HG03196 (cell line): ENCODE results near the gene CKMT2.

Experiments
- ATAC-seq: cut with Tn5 transposase; IDR thresholded peaks from one replicate; pipeline ENCODE4 v1.9.1; 2021; ENCODE audit not compliant: unreplicated experiment

CKMT2 gene

GRCh38 chr5:81214848-81215247 is 18.3 kb upstream of the CKMT2 start:
- no peak for ATAC-seq

- no peak for ATAC-seq
These were observed 17.0 kb upstream of the CKMT2 start for GRCh38 chr5:81216152-81216551.

DNA sequence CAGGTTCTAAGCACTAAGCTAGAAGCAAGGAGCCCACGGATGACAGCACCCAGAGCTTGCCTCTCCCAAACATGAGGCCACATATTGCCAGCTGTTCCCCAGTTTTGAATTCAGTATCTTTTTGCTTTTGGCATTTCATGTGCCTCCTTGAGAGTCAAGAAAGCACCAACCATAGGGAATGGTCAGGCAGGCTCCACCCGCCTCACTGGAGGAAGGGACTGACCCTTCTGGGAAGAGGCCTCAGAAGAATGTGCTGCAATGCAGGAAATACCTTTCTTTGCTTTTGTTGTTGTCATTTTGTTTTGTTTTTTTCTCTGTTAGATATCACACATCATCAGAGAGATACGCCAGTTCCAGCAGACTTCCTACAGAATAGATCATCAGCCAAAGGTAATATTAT is 13.7 kb upstream of the CKMT2 start:
- no peak for ATAC-seq

- no peak for ATAC-seq
These were observed 10.8 kb upstream of the CKMT2 start for GRCh38 chr5:81222285-81222684.

DNA sequence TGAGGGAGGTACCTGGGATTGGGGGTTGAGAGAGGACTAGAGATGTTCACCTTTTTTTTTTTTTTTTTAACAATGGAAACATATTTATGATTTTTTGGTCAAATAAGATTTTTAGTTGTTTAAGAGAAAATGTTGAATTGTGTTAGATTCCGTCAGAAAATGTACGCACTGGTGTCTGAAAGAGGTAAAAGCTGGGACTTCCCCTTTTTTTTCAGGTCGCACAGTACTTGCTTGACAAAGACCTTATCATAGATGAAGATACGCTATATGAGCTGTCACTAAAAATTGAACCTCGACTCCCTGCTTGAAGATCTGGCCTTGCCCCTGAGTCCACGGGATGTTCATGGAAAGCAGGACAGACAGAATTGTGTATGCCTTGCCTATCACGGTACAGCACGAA is 7.7 kb upstream of the CKMT2 start:
- ATAC-seq = no peak

GRCh38 chr5:81226286-81226685 is 6.8 kb upstream of the CKMT2 start:
- no peak for ATAC-seq

DNA sequence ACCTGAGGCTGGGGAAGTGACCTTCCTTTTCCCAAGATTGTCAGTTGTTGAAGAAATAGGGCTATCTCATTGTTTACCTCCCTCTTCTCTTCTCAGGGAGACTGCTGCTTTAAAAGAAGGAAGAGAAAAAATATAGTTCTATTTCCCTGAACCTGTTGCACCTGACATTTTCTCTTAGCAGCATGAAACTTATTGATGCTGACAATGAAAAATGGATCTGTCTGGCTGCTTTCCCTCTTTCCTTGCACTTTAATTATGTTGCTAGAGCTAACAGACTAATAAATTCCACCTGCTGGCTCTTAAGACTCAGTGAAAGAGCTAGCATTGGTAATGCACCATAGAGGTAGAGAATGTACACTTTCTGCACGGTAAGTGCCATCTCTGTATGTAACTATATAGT is 6.2 kb upstream of the CKMT2 start:
- no peak for ATAC-seq

DNA sequence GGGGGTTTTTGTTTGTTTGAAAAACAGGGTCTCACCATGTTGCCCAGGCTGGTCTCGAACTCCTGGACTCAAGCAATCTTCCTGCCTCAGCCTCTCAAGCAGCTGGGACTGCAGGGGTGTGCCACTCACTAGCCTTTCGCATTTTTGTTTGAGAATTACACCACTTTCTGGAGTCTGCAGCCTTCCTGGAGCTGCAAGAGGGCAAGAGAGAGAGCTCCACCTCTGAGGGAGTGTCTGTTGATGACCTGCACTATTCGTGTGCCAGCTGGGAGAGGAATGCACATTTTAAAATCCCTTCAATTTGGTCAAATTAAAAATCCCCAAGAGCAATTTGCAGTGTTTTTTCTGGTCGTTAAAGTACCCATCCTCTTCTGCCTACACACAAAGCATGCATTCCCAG is 5.0 kb upstream of the CKMT2 start:
- ATAC-seq = no peak

DNA sequence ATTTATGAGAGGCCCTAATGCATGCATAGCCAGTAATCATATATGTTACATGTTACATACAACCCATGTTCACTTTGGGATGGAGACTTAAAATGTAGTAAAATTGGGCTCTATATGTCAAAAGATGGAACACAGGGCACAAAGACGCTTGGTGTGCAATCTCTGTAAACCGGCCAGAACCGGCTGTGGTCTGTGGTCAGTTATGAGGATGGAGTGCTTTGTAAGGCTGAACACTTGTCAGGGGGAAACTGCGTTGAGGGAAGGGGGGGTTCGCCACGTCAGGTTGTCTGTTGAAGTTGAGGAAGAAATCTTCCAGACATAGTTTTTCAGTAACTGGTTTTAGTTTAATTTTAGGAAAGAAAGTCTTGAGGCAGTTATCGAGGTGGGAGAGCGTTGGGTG is 2.7 kb upstream of the CKMT2 start:
- ATAC-seq = no peak

DNA sequence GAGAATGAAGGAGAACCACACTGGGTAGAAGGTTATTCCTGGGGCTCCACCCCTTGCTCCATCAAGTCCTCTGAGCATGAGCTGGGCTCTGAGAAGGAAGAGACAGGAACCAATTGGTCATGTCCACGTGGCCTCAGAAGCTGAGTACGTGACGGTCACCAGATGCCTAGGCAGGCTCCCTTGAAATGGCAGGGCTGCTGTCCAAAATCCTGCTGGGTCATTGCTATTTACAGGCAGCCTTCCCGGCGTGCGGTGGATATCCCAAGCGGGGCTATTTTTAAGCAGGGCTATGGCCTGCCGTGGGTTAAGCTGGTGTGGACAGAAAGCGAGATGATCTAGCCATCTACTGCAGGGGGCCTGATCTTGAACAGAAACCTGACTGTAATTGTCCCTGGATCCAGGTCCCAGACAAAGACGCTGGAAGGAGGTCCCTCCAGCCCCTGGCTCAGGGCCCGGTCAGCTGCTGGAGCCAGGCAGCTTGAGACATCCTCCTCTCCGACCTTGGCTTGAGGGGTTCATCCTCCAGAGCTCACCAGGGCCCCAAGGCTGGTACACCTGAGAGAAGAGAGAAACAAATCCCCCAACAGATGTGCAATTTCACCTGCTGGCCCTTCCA is 550 bp upstream of the CKMT2 start:
- no peak for ATAC-seq

- ATAC-seq = no peak
These were observed 1.2 kb downstream of the CKMT2 start for GRCh38 chr5:81234299-81234698.

DNA sequence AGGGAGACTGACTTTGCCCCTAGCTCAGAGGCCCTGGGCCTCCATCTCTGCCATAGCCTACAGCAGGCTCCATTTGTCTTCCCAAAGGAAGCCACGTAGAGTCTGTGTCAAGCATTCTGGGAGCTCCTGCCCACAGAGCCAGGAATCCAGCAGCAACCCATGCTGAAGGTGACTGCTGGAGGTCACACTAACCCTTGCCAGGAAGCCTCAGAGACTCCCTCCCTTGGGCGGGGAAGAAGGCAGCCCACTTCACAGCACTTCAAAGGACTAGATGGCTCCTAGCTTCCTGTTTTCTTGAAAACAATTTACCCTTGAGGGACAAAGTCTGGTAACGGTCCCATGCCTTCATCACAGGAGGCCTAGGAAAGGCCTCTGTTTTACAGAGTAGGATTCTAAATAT is 1.7 kb downstream of the CKMT2 start:
- ATAC-seq = no peak

DNA sequence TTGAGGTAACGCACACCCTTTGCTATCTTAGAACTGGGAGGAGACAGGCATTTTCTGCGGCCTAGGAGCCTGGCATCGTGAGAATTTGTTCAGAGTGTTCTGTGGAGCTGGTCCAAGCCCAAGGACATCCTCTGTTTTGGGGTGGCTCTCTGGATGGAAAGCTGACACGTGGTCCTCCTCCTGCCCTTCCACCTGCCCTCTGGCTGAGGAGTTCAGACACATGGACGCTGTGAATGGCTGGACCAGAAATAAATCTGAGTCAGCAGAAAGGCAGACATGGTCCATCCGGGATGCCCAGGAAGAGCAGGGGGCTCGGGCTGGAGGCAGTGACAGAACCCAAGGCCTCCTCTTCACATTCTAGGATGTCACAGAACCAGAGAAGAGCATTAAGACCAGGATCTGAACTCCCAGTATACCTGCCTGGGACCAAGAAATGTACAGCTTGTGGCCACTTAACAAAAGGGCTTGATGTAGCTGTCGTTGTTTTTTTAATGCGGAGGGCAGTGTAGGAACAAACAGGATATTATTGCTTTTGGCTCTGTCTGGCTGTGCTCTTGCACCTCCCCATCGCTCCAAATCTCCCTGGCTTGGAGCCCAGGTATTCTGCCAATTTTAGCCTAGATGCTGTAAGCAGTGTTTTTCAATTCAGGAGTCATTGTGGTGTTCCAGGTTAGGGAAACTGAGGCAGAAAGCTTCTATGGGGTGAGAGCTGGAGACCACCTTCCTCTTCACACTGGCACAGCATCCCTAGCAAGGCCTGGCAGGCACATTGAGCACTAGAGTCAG is 2.4 kb downstream of the CKMT2 start:
- ATAC-seq = no peak

GRCh38 chr5:81238460-81238859 is 5.3 kb downstream of the CKMT2 start:
- no peak for ATAC-seq

DNA sequence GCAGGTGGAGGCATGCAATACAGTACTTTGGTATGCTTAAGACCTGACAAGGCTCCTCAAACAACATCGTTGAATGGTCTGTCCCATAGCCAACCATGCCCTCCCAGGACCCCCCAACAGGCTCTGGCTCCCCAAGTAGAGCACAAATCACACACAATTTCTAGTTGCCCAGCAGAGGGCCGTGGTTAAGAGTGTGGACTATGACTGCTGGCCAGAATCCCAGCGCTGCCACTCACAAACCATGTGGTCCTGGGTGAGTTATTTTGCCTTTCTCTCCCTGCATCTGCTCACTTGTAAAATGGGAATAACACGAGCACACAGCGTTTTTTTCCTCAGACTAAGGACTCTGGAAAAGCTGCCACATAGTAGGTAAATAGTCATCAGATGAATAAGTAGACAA is 6.5 kb downstream of the CKMT2 start:
- no peak for ATAC-seq

GRCh38 chr5:81241001-81241400 is 7.9 kb downstream of the CKMT2 start:
- no peak for ATAC-seq

- no peak for ATAC-seq
These were observed 9.0 kb downstream of the CKMT2 start for GRCh38 chr5:81241961-81242648.

- no peak for ATAC-seq
These were observed 9.8 kb downstream of the CKMT2 start for GRCh38 chr5:81242906-81243436.

- ATAC-seq = no peak
These were observed 11.3 kb downstream of the CKMT2 start for GRCh38 chr5:81244451-81244850.

GRCh38 chr5:81245871-81246235 is 12.7 kb downstream of the CKMT2 start:
- ATAC-seq = no peak

GRCh38 chr5:81246697-81247096 is 13.6 kb downstream of the CKMT2 start:
- ATAC-seq = no peak

DNA sequence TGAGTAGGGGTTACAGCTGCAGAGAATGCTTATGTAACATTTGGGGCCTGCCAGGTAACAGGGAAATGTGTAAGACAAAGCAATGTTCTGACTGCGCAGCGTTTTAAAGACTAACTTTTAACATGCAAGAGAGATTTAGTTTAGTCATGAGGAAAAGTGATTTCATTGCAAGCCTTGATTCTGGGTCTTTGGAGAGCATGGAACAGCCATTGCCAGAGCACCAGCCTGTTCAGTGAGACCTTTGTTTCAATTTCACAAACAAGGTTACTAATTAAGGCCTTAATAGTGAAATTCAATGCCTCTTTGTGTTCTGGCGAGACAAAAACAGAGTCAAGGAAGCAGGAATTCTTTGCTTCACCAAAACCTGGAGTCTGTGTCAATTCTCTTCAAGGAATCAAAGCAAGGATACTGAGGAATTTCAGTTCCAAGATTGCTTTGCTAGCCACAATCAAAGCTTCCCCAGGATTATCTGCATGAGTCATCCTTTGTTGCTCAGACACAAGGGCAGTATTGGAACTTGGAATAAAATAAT is 14.4 kb downstream of the CKMT2 start:
- ATAC-seq = no peak
